HG02798 (cell line): ENCODE data around the gene MGA.

Experiments
- ATAC-seq: cut with Tn5 transposase; IDR thresholded peaks from one replicate; pipeline ENCODE4 v1.9.1; 2021; ENCODE audit warnings: mild to moderate bottlenecking; ENCODE audit not compliant: unreplicated experiment, poor library complexity

MGA gene

GRCh38 chr15:41801185-41801584, 141.0 kb downstream of the MGA start:
- no peak for ATAC-seq

GRCh38 chr15:41801850-41802455, 141.7 kb downstream of the MGA start:
- ATAC-seq: no peak

GRCh38 chr15:41804361-41804760, 144.2 kb downstream of the MGA start:
- ATAC-seq: no peak

DNA sequence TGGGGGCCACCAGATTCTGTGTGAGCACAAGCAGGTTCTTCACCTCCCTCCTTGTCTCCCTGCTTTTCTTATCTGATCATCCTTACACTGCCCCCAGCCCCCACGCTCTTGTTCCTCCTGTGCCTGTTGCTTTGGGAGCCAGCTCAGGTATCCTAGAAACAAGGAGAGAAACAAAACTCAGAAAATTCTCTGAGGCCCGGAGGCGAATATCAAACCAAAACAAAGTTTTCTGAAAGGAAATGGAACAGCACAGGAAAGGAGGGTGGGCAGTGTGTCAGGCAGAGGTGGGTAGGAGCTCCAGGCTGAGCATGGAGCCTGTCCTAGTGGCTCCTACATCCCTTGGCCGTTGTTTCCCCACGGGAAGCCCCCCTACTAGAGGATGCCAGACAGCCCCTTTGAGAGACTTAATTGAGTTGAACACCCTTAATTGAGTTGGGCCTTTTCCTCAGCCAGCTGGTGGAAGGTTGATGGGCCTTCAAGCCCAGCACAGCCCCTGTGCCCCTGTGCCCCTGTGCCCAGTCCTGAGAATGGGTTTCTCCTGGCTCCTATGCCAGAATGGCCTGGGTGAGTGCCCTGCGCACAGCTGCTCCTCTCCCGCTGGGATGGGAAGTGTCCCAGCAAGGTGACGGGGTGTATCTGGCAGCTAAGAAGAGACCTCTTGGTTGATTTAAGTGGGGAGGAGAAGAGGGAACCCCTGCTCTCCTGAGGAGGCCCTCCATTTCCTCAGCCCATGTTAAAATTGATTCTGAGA, 144.9 kb downstream of the MGA start:
- no peak for ATAC-seq

- ATAC-seq: no peak
Measured at GRCh38 chr15:41805711-41806110, 145.5 kb downstream of the MGA start.

- no peak for ATAC-seq
Measured at GRCh38 chr15:41806291-41807181, 146.3 kb downstream of the MGA start.

DNA sequence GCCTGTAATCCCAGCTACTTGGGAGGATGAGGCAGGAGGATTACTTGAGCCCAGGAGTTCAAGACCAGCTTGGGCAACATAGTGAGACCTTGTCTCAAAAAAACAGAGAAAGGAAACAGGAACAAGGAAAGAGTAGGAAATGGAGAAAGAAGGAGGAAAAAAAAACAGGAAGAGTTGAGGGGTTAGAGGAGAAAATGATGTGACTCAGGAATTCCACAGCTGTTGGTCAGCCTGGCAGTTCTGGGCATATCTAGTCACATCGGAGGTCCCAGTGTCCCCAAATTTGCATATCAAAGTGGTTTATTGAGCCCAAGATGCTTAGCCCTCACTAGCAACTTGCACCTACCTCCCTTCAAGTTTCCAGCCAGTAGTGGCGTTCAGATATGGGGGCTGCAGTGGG, 148.9 kb downstream of the MGA start:
- ATAC-seq: no peak

DNA sequence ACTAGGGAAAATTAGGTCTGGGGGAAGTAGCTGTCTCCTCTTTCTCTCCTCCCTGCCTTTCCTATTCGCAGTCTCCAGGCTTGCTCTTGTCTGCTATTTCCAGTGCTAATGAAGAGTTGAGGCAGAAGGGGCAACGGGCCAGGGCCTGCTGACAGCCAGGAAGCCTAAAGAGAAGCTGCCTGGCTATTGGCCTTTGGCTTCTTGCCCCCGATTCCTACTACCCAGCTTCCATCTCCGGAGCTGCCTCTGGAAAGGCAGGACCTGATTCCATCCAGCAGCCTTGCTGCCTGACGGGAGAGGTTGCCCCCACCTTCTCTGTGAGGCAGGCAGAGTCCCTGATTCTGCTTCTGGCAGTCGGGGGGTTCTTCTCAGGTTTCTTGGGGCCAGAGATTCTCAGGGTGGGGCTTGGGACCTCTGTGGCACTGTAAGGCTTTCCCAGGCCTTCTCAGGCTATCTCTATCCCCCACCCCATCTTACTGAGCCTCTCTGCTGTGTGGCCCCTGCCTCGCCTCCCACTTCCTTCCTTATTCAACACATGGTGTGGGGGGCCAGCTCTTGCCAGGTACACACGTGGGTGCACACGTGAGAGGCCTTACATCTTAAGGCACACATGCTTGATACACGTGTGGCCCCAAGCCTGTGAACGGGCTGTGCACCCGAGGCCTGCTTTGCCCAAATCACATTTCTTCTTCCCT, 149.5 kb downstream of the MGA start:
- ATAC-seq: no peak

DNA sequence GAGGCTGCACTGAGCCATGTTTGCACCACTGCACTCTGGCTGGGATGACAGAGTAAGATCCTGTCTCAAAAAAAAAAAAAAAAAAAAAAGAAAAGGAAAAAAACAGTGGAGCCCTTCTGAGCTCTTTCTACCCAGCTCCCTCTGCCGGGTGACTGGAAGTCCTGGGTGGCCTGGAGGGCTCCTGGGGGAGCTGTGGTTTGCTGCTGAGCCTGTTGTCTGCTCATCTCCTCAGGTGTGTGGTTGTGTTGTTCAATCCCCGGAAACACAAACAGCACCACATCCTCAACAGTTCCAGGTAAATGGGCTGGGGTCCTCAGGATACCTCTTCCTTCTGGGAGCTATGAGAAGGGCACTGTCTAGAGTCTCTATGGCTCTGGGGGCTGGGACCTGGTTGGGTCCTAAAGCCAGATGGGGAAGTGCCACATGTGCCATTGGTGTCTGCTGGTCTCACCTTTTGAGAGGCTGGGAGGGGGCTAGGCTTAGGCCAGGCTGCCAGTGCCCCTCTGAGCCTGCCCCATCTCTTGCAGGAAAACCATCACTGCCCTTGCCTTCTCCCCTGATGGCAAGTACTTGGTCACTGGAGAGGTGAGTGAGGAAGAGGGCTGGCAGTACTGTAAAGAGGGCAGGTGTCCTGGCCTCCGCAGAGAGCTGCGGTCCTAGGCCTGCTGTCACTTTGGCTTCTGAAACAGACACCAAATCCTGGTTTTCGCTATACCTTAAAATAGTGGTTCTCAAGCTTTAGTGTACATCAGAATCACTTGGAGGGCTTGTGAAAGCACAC, 150.6 kb downstream of the MGA start:
- ATAC-seq: no peak

DNA sequence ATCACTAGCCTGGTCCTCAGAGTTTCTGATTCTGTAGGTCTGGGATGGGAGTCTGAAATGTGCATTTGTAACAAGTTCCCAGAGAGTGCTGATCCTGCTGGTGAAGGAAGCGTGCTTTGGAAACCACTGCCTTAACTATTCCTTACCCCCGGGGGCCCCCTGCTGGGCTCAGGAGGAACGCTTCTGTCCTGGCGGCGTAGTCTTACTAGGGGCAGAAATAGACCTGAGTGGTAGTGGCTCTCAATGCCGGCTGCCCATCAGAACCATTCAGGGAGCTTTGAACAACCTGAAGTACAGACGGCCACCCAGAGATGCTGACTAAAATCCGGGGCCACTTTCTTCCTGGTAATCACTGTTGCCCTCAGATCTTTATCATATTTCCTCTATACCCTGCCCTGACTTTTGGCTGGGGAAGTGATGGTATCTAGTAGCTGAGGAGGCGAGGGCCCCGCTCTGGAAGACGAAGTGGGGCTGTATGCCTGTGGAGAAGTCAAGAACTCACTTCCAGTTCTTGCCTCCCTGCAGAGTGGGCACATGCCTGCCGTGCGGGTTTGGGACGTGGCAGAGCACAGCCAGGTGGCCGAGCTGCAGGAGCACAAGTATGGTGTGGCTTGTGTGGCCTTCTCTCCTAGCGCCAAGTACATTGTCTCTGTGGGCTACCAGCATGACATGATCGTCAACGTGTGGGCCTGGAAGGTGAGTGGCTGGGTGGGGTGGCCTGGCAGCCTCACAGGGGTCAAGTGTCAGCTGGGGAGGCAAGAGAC, 151.4 kb downstream of the MGA start:
- ATAC-seq: peak; percentile 56

DNA sequence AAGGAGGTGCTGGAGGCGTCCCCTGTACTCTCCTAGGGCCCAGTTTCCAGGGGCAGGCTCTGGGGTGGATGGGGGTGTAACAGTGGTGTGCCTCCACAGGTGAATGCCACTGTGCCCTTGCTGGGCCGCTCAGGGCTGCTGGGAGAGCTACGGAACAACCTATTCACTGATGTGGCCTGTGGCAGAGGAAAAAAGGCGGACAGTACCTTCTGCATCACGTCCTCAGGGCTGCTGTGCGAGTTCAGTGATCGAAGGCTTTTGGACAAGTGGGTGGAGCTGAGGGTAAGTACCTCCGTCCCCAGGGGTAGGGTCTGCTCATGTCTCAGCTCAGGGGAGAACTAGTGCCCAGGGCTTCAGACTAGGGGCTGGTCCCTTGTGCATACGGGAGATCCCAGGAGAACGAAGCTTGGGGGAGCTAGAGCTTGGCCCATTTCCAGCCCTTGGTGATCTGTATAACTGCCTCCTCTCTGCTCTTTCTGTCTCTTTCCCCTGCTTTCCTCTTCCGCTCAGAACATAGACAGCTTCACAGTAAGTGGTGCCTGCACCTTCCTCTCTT, 152.7 kb downstream of the MGA start:
- ATAC-seq: no peak

DNA sequence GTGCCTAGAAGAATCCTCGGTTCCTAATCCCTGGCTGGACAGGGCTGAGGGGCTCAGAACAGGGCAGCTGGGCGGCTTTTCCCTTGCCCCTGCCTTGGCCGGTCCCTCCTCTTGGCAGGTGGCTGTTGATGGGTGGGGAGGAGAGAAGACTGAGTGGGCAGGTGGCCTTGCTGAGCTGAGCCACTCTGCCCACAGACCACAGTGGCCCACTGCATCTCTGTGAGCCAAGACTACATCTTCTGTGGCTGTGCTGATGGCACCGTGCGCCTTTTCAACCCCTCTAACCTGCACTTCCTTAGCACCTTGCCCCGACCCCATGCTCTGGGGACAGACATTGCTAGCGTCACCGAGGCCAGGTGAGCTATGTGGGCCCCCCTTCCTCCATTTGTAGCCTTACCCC, 153.2 kb downstream of the MGA start:
- no peak for ATAC-seq

DNA sequence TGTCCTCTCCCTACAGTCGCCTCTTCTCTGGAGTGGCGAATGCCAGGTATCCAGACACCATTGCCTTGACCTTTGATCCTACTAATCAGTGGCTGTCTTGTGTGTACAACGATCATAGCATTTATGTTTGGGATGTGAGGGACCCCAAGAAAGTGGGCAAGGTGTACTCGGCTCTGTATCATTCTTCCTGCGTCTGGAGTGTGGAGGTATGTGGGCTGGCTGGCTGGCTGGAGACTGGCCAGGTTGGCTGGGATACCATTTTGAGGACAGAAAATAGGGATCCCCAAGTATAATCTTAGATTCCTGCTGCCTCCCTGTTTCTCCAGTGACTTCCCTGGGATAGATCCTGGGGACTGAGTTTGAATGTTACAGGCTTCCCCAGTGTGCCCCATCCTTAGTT, 154.3 kb downstream of the MGA start:
- ATAC-seq: no peak

DNA sequence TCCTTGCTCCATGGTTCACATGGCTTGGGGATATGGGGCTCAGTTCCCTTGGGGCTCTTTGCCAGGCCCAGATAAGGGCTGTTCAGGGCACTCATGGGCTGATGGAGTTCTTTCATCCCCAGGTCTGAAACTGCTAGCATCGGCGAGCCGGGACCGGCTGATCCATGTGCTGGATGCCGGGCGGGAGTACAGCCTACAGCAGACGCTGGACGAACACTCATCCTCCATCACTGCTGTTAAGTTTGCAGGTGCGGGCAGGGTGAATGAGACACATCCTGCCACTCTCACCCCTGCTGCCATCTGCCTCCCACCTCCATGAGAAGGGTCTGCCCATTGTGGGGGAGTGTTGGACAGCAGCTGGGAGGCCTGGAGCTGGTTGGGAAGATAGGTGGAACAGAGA, 156.6 kb downstream of the MGA start:
- ATAC-seq: no peak

DNA sequence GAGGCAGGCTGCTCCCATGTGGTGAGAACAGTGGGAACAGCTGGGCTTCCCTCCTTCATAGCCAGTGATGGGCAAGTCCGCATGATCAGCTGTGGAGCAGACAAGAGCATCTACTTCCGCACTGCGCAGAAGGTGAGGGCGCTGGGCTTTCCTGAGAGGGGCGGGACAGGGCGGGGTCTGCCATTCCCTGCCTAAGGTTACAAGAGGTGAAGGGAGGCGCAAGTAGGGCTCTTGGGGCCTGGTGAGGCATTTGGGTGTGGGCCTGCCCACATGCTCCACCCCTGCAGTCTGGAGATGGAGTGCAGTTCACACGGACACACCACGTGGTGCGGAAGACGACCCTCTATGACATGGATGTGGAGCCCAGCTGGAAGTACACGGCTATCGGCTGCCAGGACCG, 157.1 kb downstream of the MGA start:
- ATAC-seq: no peak

DNA sequence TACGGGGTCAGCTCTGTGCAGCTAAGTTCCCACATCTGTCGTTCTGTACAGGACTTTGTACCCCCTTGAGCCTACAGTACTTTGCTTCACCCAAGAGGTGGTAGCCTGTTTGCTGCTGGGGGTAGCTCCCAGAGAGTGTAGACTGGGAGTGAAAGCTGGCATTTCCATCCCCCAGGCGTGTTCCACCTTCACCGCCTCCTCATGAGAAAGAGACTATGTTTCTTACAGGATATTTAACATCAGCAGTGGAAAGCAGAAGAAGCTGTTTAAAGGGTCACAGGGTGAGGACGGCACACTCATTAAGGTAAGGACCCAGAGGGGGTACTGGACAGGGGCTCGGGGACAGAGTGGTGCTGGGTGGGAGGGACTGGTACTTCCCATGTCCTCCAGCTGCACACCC, 157.6 kb downstream of the MGA start:
- no peak for ATAC-seq

GRCh38 chr15:41819455-41820050, 159.3 kb downstream of the MGA start:
- no peak for ATAC-seq

DNA sequence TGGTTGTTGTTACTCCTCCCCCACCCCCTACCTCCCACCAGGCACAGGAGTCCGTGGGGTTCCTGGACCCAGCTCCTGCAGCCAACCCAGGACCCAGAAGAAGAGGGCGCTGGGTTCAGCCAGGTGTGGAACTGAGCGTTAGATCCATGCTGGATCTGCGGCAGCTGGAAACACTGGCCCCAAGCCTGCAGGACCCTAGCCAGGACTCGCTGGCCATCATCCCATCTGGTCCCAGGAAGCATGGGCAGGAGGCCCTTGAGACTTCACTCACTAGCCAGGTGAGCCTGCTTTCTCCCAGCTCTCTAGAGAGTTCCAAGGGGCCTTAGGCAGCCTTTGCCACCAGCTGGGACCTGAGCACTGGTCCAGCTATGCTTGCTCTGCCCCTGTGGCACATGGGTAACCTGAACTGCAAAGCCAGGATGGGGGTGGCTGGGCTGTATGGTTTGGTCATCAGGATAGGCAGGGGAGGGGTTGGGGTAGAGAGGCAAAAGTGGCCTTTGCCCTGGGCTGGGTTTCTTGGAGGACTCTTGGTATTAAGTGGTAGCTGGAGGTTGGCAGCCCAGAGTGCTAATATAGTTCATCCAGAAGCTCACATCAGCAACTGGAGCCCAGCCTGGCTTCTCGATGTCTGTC, 160.7 kb downstream of the MGA start:
- no peak for ATAC-seq
